Uterus (tissue), 2 donors: ENCODE results near the gene TNPO3.

Experiments used
- CTCF ChIP-seq, 4 experiments: fragments of 200-600 bp in 2 of 4; fragments of 450-650 bp in 2 of 4; sonication (generic) in 2 of 4; IDR thresholded peaks; one replicate each; pipeline ENCODE4 v1.5.1; 2016 to 2019; ENCODE audit warnings: antibody characterized with exemption in 4 of 4, mild to moderate bottlenecking in 2 of 4, moderate library complexity in 1 of 4
- POLR2A ChIP-seq, 2 donors: fragments of 450-650 bp; IDR thresholded peaks; one replicate each; pipeline ENCODE4 v1.6.1; 2016; ENCODE audit warnings: antibody characterized with exemption in 2 of 2, mild to moderate bottlenecking in 1 of 2, moderate library complexity in 1 of 2

GRCh38 chr7:128923411-128923800, 131.5 kb downstream of the TNPO3 start:
- TF ChIP-seq CTCF (IDR thresholded peaks at IDR 0.05) (no peak), POLR2A (IDR thresholded peaks at IDR 0.05) (no peak)
